Stomach smooth muscle (tissue), 2 donors: Measurements from ENCODE around the gene SERPINF2.

Experiments used
- H3K27ac ChIP-seq: one replicate; pipeline ENCODE4 v1.7.0; 2013; ENCODE audit warnings: mild to moderate bottlenecking, low read length, inconsistent platforms
- H3K27me3 ChIP-seq, 2 donors: one replicate each; pipeline ENCODE4 v1.7.0; 2013; ENCODE audit warnings: low read length in 2 of 2; ENCODE audit not compliant: insufficient read depth in 2 of 2, control insufficient read depth in 1 of 2
- H3K36me3 ChIP-seq, 2 donors: one replicate each; pipeline ENCODE4 v1.7.0; 2013; ENCODE audit warnings: low read length in 2 of 2; ENCODE audit not compliant: control insufficient read depth in 2 of 2, insufficient read depth in 2 of 2
- H3K4me1 ChIP-seq: one replicate; pipeline ENCODE4 v1.7.0; 2013; ENCODE audit warnings: low read length; ENCODE audit not compliant: control insufficient read depth, insufficient read depth
- H3K4me3 ChIP-seq, 2 donors: one replicate each; pipeline ENCODE4 v1.7.0; 2013; ENCODE audit warnings: low read length in 2 of 2
- H3K9ac ChIP-seq, 2 donors: one replicate each; pipeline ENCODE4 v1.7.0; 2013; ENCODE audit warnings: low read length in 2 of 2, mild to moderate bottlenecking in 1 of 2
- H3K9me3 ChIP-seq, 2 donors: one replicate each; pipeline ENCODE4 v1.7.0; 2013; ENCODE audit warnings: low read length in 2 of 2; ENCODE audit not compliant: control insufficient read depth in 2 of 2
- donor health status: healthy.
- donor health status: Pancreatic carcinoma.

Gene SERPINF2

GRCh38 chr17:1709971-1710806, 32.5 kb upstream of the SERPINF2 start, which contains the start of gene TLCD2:
TSS of gene TLCD2 (minus strand) at chr17:1710377. CDS start at chr17:1710242, 135 bp downstream.
- Histone ChIP-seq H3K4me1 (peaks cover 44% of the 10 kb centered on the region), H3K4me3 (peak within 1 kb of the TSS; percentile 67 to 78), H3K27ac (peak within 1 kb of the TSS; percentile 76), H3K36me3 (peaks cover 20 to 27% of the 10 kb centered on the region in 2 donors), H3K27me3 (no peaks in the 10 kb centered on the region), H3K9ac (peak within 1 kb of the TSS; percentile 55 to 60), H3K9me3 (no peaks in the 10 kb centered on the region)

- peaks cover 46% of the 10 kb centered on the region for H3K4me1 ChIP-seq
- H3K9me3 ChIP-seq: no peaks in the 10 kb centered on the region
- no peaks in the 10 kb centered on the region for H3K27me3 ChIP-seq
- peak overlapping the region; percentile 76 for H3K27ac ChIP-seq
- H3K4me3 ChIP-seq: peak overlapping the region; percentile 67 to 78
- peaks cover 20 to 27% of the 10 kb centered on the region in 2 donors for H3K36me3 ChIP-seq
- H3K9ac ChIP-seq: peak overlapping the region; percentile 13 to 55
Observed at GRCh38 chr17:1710807-1711553, 31.7 kb upstream of the SERPINF2 start.

GRCh38 chr17:1711804-1712203, 30.9 kb upstream of the SERPINF2 start:
- H3K27ac ChIP-seq: no peak overlapping the region
- no peak overlapping the region for H3K4me3 ChIP-seq
- H3K4me1 ChIP-seq: peaks cover 46% of the 10 kb centered on the region
- no peaks in the 10 kb centered on the region for H3K9me3 ChIP-seq
- peaks cover 20 to 27% of the 10 kb centered on the region in 2 donors for H3K36me3 ChIP-seq
- H3K9ac ChIP-seq: no peak overlapping the region
- H3K27me3 ChIP-seq: no peaks in the 10 kb centered on the region

- H3K27ac ChIP-seq: peak overlapping the region; percentile 98
- H3K27me3 ChIP-seq: no peaks in the 10 kb centered on the region
- peaks cover 20 to 26% of the 10 kb centered on the region in 2 donors for H3K36me3 ChIP-seq
- H3K9me3 ChIP-seq: no peaks in the 10 kb centered on the region
- H3K9ac ChIP-seq: no peak overlapping the region
- no peak overlapping the region for H3K4me3 ChIP-seq
- peaks cover 48% of the 10 kb centered on the region for H3K4me1 ChIP-seq
Observed at GRCh38 chr17:1712271-1712670, 30.4 kb upstream of the SERPINF2 start.

GRCh38 chr17:1713160-1713877, 29.4 kb upstream of the SERPINF2 start:
- peak overlapping the region; percentile 36 to 63 for H3K9ac ChIP-seq
- no peaks in the 10 kb centered on the region for H3K9me3 ChIP-seq
- peaks cover 20 to 24% of the 10 kb centered on the region in 2 donors for H3K36me3 ChIP-seq
- peaks cover 59% of the 10 kb centered on the region for H3K4me1 ChIP-seq
- H3K27ac ChIP-seq: peak overlapping the region; percentile 98
- no peaks in the 10 kb centered on the region for H3K27me3 ChIP-seq
- peak overlapping the region; percentile 8 to 98 for H3K4me3 ChIP-seq

- H3K9me3 ChIP-seq: no peaks in the 10 kb centered on the region
- peaks cover 20 to 24% of the 10 kb centered on the region in 2 donors for H3K36me3 ChIP-seq
- H3K27ac ChIP-seq: peak overlapping the region; percentile 98
- peaks cover 63% of the 10 kb centered on the region for H3K4me1 ChIP-seq
- H3K4me3 ChIP-seq: peak overlapping the region; percentile 84 to 98
- H3K27me3 ChIP-seq: no peaks in the 10 kb centered on the region
- H3K9ac ChIP-seq: peak overlapping the region; percentile 42 to 63
Observed at GRCh38 chr17:1713878-1714426, 28.7 kb upstream of the SERPINF2 start.

GRCh38 chr17:1714427-1714979, 28.2 kb upstream of the SERPINF2 start:
- peak overlapping the region; percentile 84 to 98 for H3K4me3 ChIP-seq

GRCh38 chr17:1714980-1715802, 27.5 kb upstream of the SERPINF2 start:
- peaks cover 57% of the 10 kb centered on the region for H3K4me1 ChIP-seq

More at GRCh38 chr17:1714427-1714979, 28.2 kb upstream of the SERPINF2 start:
- peaks cover 20 to 24% of the 10 kb centered on the region in 2 donors for H3K36me3 ChIP-seq
- H3K9me3 ChIP-seq: no peaks in the 10 kb centered on the region
- peak overlapping the region; percentile 98 for H3K27ac ChIP-seq
- peaks cover 61% of the 10 kb centered on the region for H3K4me1 ChIP-seq
- H3K9ac ChIP-seq: peak overlapping the region; percentile 86 to 95
- H3K27me3 ChIP-seq: no peaks in the 10 kb centered on the region

GRCh38 chr17:1715803-1716075, 26.9 kb upstream of the SERPINF2 start:
- Histone ChIP-seq H3K9ac (peak overlapping the region; percentile 86 to 95), H3K36me3 (peaks cover 20 to 24% of the 10 kb centered on the region in 2 donors), H3K27me3 (no peaks in the 10 kb centered on the region), H3K27ac (peak overlapping the region; percentile 98), H3K4me1 (peaks cover 57% of the 10 kb centered on the region), H3K9me3 (no peaks in the 10 kb centered on the region), H3K4me3 (peak overlapping the region; percentile 84 to 98)

More at GRCh38 chr17:1714980-1715802, 27.5 kb upstream of the SERPINF2 start:
- Histone ChIP-seq H3K4me3 (peak overlapping the region; percentile 84 to 98), H3K27me3 (no peaks in the 10 kb centered on the region), H3K9ac (peak overlapping the region; percentile 86 to 95), H3K27ac (peak overlapping the region; percentile 98), H3K9me3 (no peaks in the 10 kb centered on the region), H3K36me3 (peaks cover 20 to 24% of the 10 kb centered on the region in 2 donors)
